Neural cell (in vitro differentiated cells): ENCODE results near the gene SIK3. TPM values are rescaled to one million over a fixed set of nuclear protein-coding genes. Genes with fewer than 3 reads are reported as not detected.

ENCODE experiments used
- H2AFZ ChIP-seq: fragments of 200-600, 300-800 bp; sonication (generic), shearing (Covaris generic); 2 replicates; pipeline ENCODE4 v1.6.0; 2014; ENCODE audit warnings: low read depth, mild to moderate bottlenecking, antibody characterized with exemption, low read length, moderate library complexity
- H3F3A ChIP-seq: fragments of 200-600 bp; shearing (Covaris generic); 2 replicates; pipeline ENCODE4 v1.6.1; 2016; ENCODE audit warnings: mild to moderate bottlenecking, moderate library complexity, mixed read lengths, antibody characterized with exemption, low read length; ENCODE audit not compliant: insufficient read depth, poor library complexity, severe bottlenecking
- H3K27ac ChIP-seq: fragments of 200-600, 300-800 bp; sonication (generic), shearing (Covaris generic); 2 replicates; pipeline ENCODE4 v1.5.1; 2014; ENCODE audit warnings: mild to moderate bottlenecking, low read length, moderate library complexity
- H3K27me3 ChIP-seq: fragments of 300-800, 200-600 bp; sonication (generic), shearing (Covaris generic); 2 replicates; pipeline ENCODE4 v1.6.0; 2014; ENCODE audit warnings: mild to moderate bottlenecking, low read depth, low read length, moderate library complexity; ENCODE audit not compliant: insufficient read depth
- H3K36me3 ChIP-seq: fragments of 300-800, 200-600 bp; sonication (generic), shearing (Covaris generic); 2 replicates; pipeline ENCODE4 v1.5.1; 2014; ENCODE audit warnings: mild to moderate bottlenecking, antibody characterized with exemption, low read length, moderate library complexity; ENCODE audit not compliant: insufficient read depth
- H3K4me2 ChIP-seq: fragments of 300-800, 200-600 bp; sonication (generic), shearing (Covaris generic); 2 replicates; pipeline ENCODE4 v1.6.0; 2014; ENCODE audit warnings: mild to moderate bottlenecking, low read length
- H3K4me3 ChIP-seq: fragments of 300-800, 200-600 bp; sonication (generic), shearing (Covaris generic); 2 replicates; pipeline ENCODE4 v1.5.1; 2014; ENCODE audit warnings: mild to moderate bottlenecking, low read length, moderate library complexity
- H3K79me2 ChIP-seq: fragments of 200-600 bp; shearing (Covaris generic); replicated peaks from 2 replicates; pipeline ENCODE4 v1.6.0; 2014; ENCODE audit warnings: mild to moderate bottlenecking, low read length, moderate library complexity; ENCODE audit not compliant: insufficient read depth
- H3K9ac ChIP-seq: fragments of 300-800, 200-600 bp; sonication (generic), shearing (Covaris generic); 2 replicates; pipeline ENCODE4 v1.6.1; 2016; ENCODE audit warnings: mild to moderate bottlenecking, low read length, mixed read lengths
- H3K9me2 ChIP-seq: fragments of 200-600 bp; shearing (Covaris generic); 2 replicates; pipeline ENCODE4 v1.6.1; 2016; ENCODE audit warnings: mild to moderate bottlenecking, low read length, mixed read lengths; ENCODE audit not compliant: insufficient read depth
- H3K9me3 ChIP-seq: fragments of 200-600, 300-800 bp; sonication (generic), shearing (Covaris generic); 2 replicates; pipeline ENCODE4 v1.6.1; 2016; ENCODE audit warnings: mild to moderate bottlenecking, mixed run types, low read length, moderate library complexity, mixed read lengths
- H4K20me1 ChIP-seq: fragments of 200-600 bp; shearing (Covaris generic); 2 replicates; pipeline ENCODE4 v1.6.1; 2016; ENCODE audit warnings: mild to moderate bottlenecking, mixed run types; ENCODE audit not compliant: insufficient read depth
- CTCF ChIP-seq: fragments of 450-650 bp; IDR thresholded peaks from 2 replicates; pipeline ENCODE4 v1.5.1; 2014; ENCODE audit warnings: antibody characterized with exemption, mild to moderate bottlenecking, moderate library complexity; ENCODE audit not compliant: poor library complexity, severe bottlenecking
- EP300 ChIP-seq: fragments of 450-650 bp; conservative IDR thresholded peaks from 2 replicates; pipeline ENCODE4 v1.6.1; 2014; ENCODE audit warnings: antibody characterized with exemption, mild to moderate bottlenecking, moderate library complexity; ENCODE audit not compliant: poor library complexity, severe bottlenecking
- EZH2 ChIP-seq: fragments of 200-600, 300-800 bp; shearing (Covaris generic), sonication (generic); IDR thresholded peaks from 2 replicates; pipeline ENCODE4 v1.6.1; 2014; ENCODE audit warnings: antibody characterized with exemption, low read length, borderline replicate concordance, mild to moderate bottlenecking; ENCODE audit not compliant: insufficient read depth, poor library complexity, severe bottlenecking
- MXI1 ChIP-seq: fragments of 450-650 bp; conservative IDR thresholded peaks from 2 replicates; pipeline ENCODE4 v1.6.1; 2014; ENCODE audit warnings: antibody characterized with exemption, mild to moderate bottlenecking; ENCODE audit not compliant: poor library complexity, severe bottlenecking
- POLR2AphosphoS5 ChIP-seq: IDR thresholded peaks from 2 replicates; pipeline ENCODE4 v1.6.1; 2012
- RAD21 ChIP-seq: fragments of 450-650 bp; conservative IDR thresholded peaks from 2 replicates; pipeline ENCODE4 v1.6.1; 2014; ENCODE audit warnings: antibody characterized with exemption, mild to moderate bottlenecking, moderate library complexity
- REST ChIP-seq: IDR thresholded peaks from 2 replicates; pipeline ENCODE4 v1.6.1; 2012; ENCODE audit warnings: borderline replicate concordance
- SMC3 ChIP-seq: fragments of 450-650 bp; conservative IDR thresholded peaks from 2 replicates; pipeline ENCODE4 v1.6.1; 2014; ENCODE audit warnings: antibody characterized with exemption, mild to moderate bottlenecking, moderate library complexity; ENCODE audit not compliant: poor library complexity
- TAF1 ChIP-seq: IDR thresholded peaks from 2 replicates; pipeline ENCODE4 v1.6.1; 2012; ENCODE audit warnings: low read depth
- polyA plus RNA-seq: library from polyadenylated mRNA; depleted of rRNA; stranded (reverse); fragments of >200 nt; gene quantifications from 2 replicates; pipeline ENCODE4 v1.2.3, GENCODE V29; 2014

The SIK3 gene
- polyA plus RNA-seq, 1 donor from 2014 or later = 11.2 TPM

GRCh38 chr11:116929414-116930090 is 168.7 kb downstream of the SIK3 start:
- Histone ChIP-seq H4K20me1 (no peaks in the 10 kb centered on the region), H3K4me3 (no peak overlapping the region), H3K9ac (no peak overlapping the region), H2AFZ (no peak overlapping the region), H3K9me3 (no peaks in the 10 kb centered on the region), H3K9me2 (no peaks in the 10 kb centered on the region), H3F3A (no peaks in the 10 kb centered on the region), H3K27me3 (no peaks in the 10 kb centered on the region), H3K79me2 (no peaks in the 10 kb centered on the region), H3K36me3 (peaks cover 4% of the 10 kb centered on the region), H3K4me2 (no peak overlapping the region), H3K27ac (no peak overlapping the region)
- TF ChIP-seq CTCF (no peak), POLR2AphosphoS5 (no peak), RAD21 (no peak), EP300 (no peak), MXI1 (no peak), TAF1 (no peak), EZH2 (no peak), SMC3 (no peak), REST (no peak)

GRCh38 chr11:116928845-116929244 is 169.4 kb downstream of the SIK3 start:
- Histone ChIP-seq H3K9ac (no peak overlapping the region), H3K36me3 (peaks cover 4% of the 10 kb centered on the region), H3K79me2 (no peaks in the 10 kb centered on the region), H3K27ac (no peak overlapping the region), H4K20me1 (no peaks in the 10 kb centered on the region), H3K9me3 (no peaks in the 10 kb centered on the region), H3K27me3 (no peaks in the 10 kb centered on the region), H3K4me3 (no peak overlapping the region), H2AFZ (no peak overlapping the region), H3F3A (no peaks in the 10 kb centered on the region), H3K9me2 (no peaks in the 10 kb centered on the region), H3K4me2 (no peak overlapping the region)
- no peak for TF ChIP-seq MXI1
